Endothelial cell of umbilical vein (primary cell): Measurements from ENCODE around the gene PLD1. TPM values are rescaled to one million over a fixed set of nuclear protein-coding genes. Genes with fewer than 3 reads are reported as not detected.

Source experiments
- BruUV-seq: library from RNA; stranded (reverse); fragments of 400-500 nt; replicated peaks from 2 replicates; lab custom pipeline; 2021; lab: Mats Ljungman, UMichigan
- CTCF ChIA-PET: fragments of 300-600, 350-600 bp; sonication (Branson Sonifier 250); formaldehyde crosslinking; loops from one replicate; lab custom pipeline; 2021; ENCODE audit warnings: antibody characterized with exemption, inconsistent platforms; lab: Charles Lee
- POLR2A ChIA-PET: fragments of 300-600, 350-600 bp; sonication (Branson Sonifier 250); formaldehyde crosslinking; loops from one replicate; lab custom pipeline; 2021; ENCODE audit warnings: antibody characterized with exemption, inconsistent platforms; lab: Charles Lee
- DNase-seq: peaks from one replicate; pipeline ENCODE4 v3.0.0-alpha.2; 2011; ENCODE audit warnings: low read depth, low spot score
- FAIRE-seq: peaks from 2 replicates; lab custom pipeline; 2011; peaks lifted over from hg19 to GRCh38; lab: Jason Lieb, UNC
- H2AFZ ChIP-seq: 2 replicates; pipeline ENCODE4 v1.6.0; 2012; ENCODE audit warnings: low read depth, low read length, control low read depth, inconsistent platforms
- H3K27ac ChIP-seq: 2 replicates; pipeline ENCODE4 v1.5.1; 2011; ENCODE audit warnings: low read depth, mild to moderate bottlenecking, control low read depth, low read length, moderate library complexity; ENCODE audit not compliant: insufficient read depth
- H3K27me3 ChIP-seq, 2 experiments: 2 replicates each; pipeline versions ENCODE4 v1.6.0 to v1.6.1; 2011; ENCODE audit warnings: low read length in 2 of 2, mixed read lengths in 1 of 2; ENCODE audit not compliant: control insufficient read depth in 2 of 2, insufficient read depth in 2 of 2
- H3K36me3 ChIP-seq, 2 experiments: 2 replicates in 1 of 2; 3 replicates in 1 of 2; pipeline ENCODE4 v1.5.1; 2011; ENCODE audit warnings: low read length in 2 of 2, mild to moderate bottlenecking in 1 of 2, moderate library complexity in 1 of 2; ENCODE audit not compliant: control insufficient read depth in 2 of 2, insufficient read depth in 2 of 2; ENCODE audit errors: extremely low read depth in 1 of 2
- H3K4me1 ChIP-seq: 3 replicates; pipeline ENCODE4 v1.5.1; 2011; ENCODE audit warnings: mild to moderate bottlenecking, low read length; ENCODE audit not compliant: control insufficient read depth, insufficient read depth; ENCODE audit errors: extremely low read depth
- H3K4me2 ChIP-seq: 2 replicates; pipeline ENCODE4 v1.6.1; 2011; ENCODE audit warnings: low read length, control low read depth, mixed read lengths; ENCODE audit not compliant: insufficient read depth
- H3K4me3 ChIP-seq, 3 experiments: fragments of 200-600 bp in 1 of 3; sonication (generic), shearing (Covaris generic) in 1 of 3; replicated peaks in 1 of 3; 2 replicates each; pipeline ENCODE4 v1.5.1; 2011 to 2016; ENCODE audit warnings: control low read depth in 3 of 3, low read length in 3 of 3, mild to moderate bottlenecking in 2 of 3, inconsistent platforms in 1 of 3, low read depth in 1 of 3, moderate library complexity in 1 of 3; ENCODE audit not compliant: insufficient read depth in 1 of 3
- H3K79me2 ChIP-seq: 2 replicates; pipeline ENCODE4 v1.6.0; 2012; ENCODE audit warnings: low read length, inconsistent platforms; ENCODE audit not compliant: control insufficient read depth, insufficient read depth
- H3K9ac ChIP-seq: replicated peaks from 2 replicates; pipeline ENCODE3; 2011; ENCODE audit warnings: low read length, control low read depth; ENCODE audit not compliant: insufficient read depth; ENCODE audit errors: extremely low read depth
- H3K9me1 ChIP-seq: replicated peaks from 3 replicates; pipeline ENCODE4 v1.6.0; 2011; ENCODE audit warnings: mild to moderate bottlenecking, low read length; ENCODE audit not compliant: control insufficient read depth, insufficient read depth; ENCODE audit errors: extremely low read depth
- H3K9me3 ChIP-seq: replicated peaks from 2 replicates; pipeline ENCODE4 v1.5.1; 2012; ENCODE audit warnings: low read length, inconsistent platforms; ENCODE audit not compliant: control insufficient read depth, insufficient read depth
- H4K20me1 ChIP-seq: replicated peaks from 2 replicates; pipeline ENCODE3; 2011; ENCODE audit warnings: mild to moderate bottlenecking, low read length; ENCODE audit not compliant: control insufficient read depth, insufficient read depth; ENCODE audit errors: extremely low read depth
- CTCF ChIP-seq, 2 donors: IDR thresholded peaks; 1 replicate in 1 of 2; 2 replicates in 1 of 2; pipeline ENCODE4 v1.5.1; 2011; ENCODE audit warnings: low read length in 2 of 2, mild to moderate bottlenecking in 2 of 2, moderate library complexity in 2 of 2, control low read depth in 1 of 2, inconsistent platforms in 1 of 2, low read depth in 1 of 2; ENCODE audit not compliant: insufficient read depth in 1 of 2; ENCODE audit errors: extremely low read depth in 1 of 2
- EZH2 ChIP-seq: IDR thresholded peaks from 2 replicates; pipeline ENCODE4 v1.6.1; 2012; ENCODE audit warnings: borderline replicate concordance, low read depth, mild to moderate bottlenecking, moderate library complexity, low read length, inconsistent platforms; ENCODE audit not compliant: severe bottlenecking
- FOS ChIP-seq: IDR thresholded peaks from 2 replicates; pipeline ENCODE4 v1.6.1; 2011; ENCODE audit warnings: mild to moderate bottlenecking, low read length, moderate library complexity, borderline replicate concordance; ENCODE audit not compliant: insufficient read depth
- GATA2 ChIP-seq: IDR thresholded peaks from 2 replicates; pipeline ENCODE4 v1.7.0; 2011; ENCODE audit warnings: low read depth, mild to moderate bottlenecking, moderate library complexity, mixed read lengths, low read length; ENCODE audit not compliant: insufficient read length, insufficient read depth
- JUN ChIP-seq: IDR thresholded peaks from 2 replicates; pipeline ENCODE4 v1.6.1; 2011; ENCODE audit warnings: borderline replicate concordance, low read depth; ENCODE audit not compliant: insufficient read length, insufficient read depth
- MYC ChIP-seq: IDR thresholded peaks from one replicate; pipeline ENCODE4 v1.6.1; 2011; ENCODE audit warnings: mild to moderate bottlenecking, low read depth, low read length
- POLR2A ChIP-seq: IDR thresholded peaks from 2 replicates; pipeline ENCODE4 v1.6.1; 2012; ENCODE audit warnings: low read depth, mild to moderate bottlenecking, control low read depth, low read length
- POLR2AphosphoS5 ChIP-seq: IDR thresholded peaks from 2 replicates; pipeline ENCODE4 v1.6.1; 2012; ENCODE audit warnings: low read depth, mild to moderate bottlenecking, control low read depth, low read length, moderate library complexity; ENCODE audit not compliant: insufficient read depth
- dilution Hi-C: fragments of 300-500 bp; cut with MboI; formaldehyde crosslinking; loops from one replicate; pipeline ENCODE4 v1.15.0; 2019; ENCODE audit warnings: low sequenced_read_pairs; ENCODE audit not compliant: extremely low pct_ligation_motif_present
- intact Hi-C: fragments of 100-400 bp; cut with micrococcal nuclease; formaldehyde crosslinking; loops from one replicate; pipeline ENCODE4 v1.10.0; 2022
- polyA plus RNA-seq, 4 experiments: library from polyadenylated mRNA; depleted of rRNA in 3 of 4; stranded (reverse) in 3 of 4; unstranded in 1 of 4; fragments of >200 nt; gene quantifications; 2 replicates each; pipeline versions ENCODE4 v1.2.1 to v1.2.3, GENCODE V29; 2011 to 2012; ENCODE audit warnings: missing spikeins in 1 of 4
- total RNA-seq: library from RNA; stranded (reverse); gene quantifications from 2 replicates; pipeline ENCODE4 v1.2.3, GENCODE V29; 2021
- TF ChIP-seq, protein P1 (sequence below): IDR thresholded peaks from 2 replicates; pipeline ENCODE4 v1.6.1; 2011; ENCODE audit not compliant: insufficient read depth, insufficient read length

PLD1 gene
- total and polyA plus RNA-seq, 2 donors (not counting 3 experiments of a cell fraction or from before 2014, with no cell fraction given) = 42.0 to 108 TPM

DNA sequence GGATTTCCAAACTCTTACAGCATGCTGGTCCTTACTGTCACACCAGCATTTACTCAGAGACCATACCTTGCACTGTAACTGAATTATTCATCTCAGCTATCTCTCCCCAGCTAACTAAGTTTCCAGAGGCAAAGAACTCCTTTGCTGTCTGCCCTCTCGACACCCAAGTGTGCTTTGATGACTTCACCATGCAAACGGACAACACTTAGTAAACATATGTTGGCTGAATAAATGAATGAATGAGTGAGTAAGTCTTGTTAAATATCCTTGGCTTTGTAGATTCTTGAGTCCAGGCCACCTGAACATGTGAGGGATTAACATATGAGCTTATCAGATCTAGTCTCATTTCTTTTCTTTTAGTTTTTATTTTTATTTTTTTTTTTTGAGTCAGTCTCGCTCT is 138.2 kb downstream of the PLD1 start:
- H3K9me3 ChIP-seq = no peaks in the 10 kb centered on the region
- no peaks in the 10 kb centered on the region for H3K27me3 ChIP-seq
- no peak for DNase-seq
- ChIA-PET POLR2A (no interaction called here), CTCF (no interaction called here)
- no peak overlapping the region for H3K9ac ChIP-seq
- dilution Hi-C loops = no loop called here
- H4K20me1 ChIP-seq = no peaks in the 10 kb centered on the region
- H3K79me2 ChIP-seq = no peaks in the 10 kb centered on the region
- no peak overlapping the region for H3K4me3 ChIP-seq
- no peaks in the 10 kb centered on the region for H3K4me1 ChIP-seq
- BruUV-seq = no TSS peak
- H3K9me1 ChIP-seq = no peaks in the 10 kb centered on the region
- no peak overlapping the region for H3K27ac ChIP-seq
- no peak for FAIRE-seq
- peaks cover 10 to 24% of the 10 kb centered on the region in 2 experiments for H3K36me3 ChIP-seq
- H3K4me2 ChIP-seq = no peak overlapping the region
- intact Hi-C loops = no loop called here
- TF ChIP-seq EZH2 (no peak), POLR2A (no peak), CTCF (IDR thresholded peaks at IDR 0.05; ENCODE audit: extremely low read depth in 1 of 2, insufficient read depth in 1 of 2, low read depth in 1 of 2, low read length in 2 of 2) (no peak), MYC (no peak), JUN (no peak), GATA2 (no peak), FOS (no peak), POLR2AphosphoS5 (no peak)
- TF ChIP-seq, protein P1, sequence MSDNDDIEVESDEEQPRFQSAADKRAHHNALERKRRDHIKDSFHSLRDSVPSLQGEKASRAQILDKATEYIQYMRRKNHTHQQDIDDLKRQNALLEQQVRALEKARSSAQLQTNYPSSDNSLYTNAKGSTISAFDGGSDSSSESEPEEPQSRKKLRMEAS = no peak
- H2AFZ ChIP-seq = no peak overlapping the region
